Measurements from ENCODE around the gene SLC52A1. TPM values are rescaled to one million over a fixed set of nuclear protein-coding genes. Genes with fewer than 3 reads are reported as not detected.

SLC52A1 gene
- total and polyA plus RNA-seq, 10 of the 15 experiments (the other 5 are each of a cell fraction or from before 2014, with no cell fraction given) = 0.04 to 0.11 TPM; not detected in 8

GRCh38 chr17:5043524-5043923, 8.3 kb upstream of the SLC52A1 start:
- FAIRE-seq (no peak), ATAC-seq (no peak), DNase-seq (ENCODE audit: low read depth, low spot score) (no peak)
- in situ Hi-C loops (cut with MboI) (no loop called here), intact Hi-C loops (cut with micrococcal nuclease; ENCODE audit: unreplicated experiment) (no loop called here)
- ChIA-PET POLR2A (interaction anchor here (0.6 kb wide), 1 partner anchor 8 kb away, joined by 4 read pairs; the partner anchor contains the start of gene SLC52A1), RAD21 (ENCODE audit: unreplicated experiment) (no interaction called here), CTCF (interaction anchor here (0.7 to 1.5 kb wide), 2 partner anchors 63 to 140 kb away, joined by 3 read pairs; partner anchors contain the start of gene CHRNE), SMC1A (ENCODE audit: uncharacterized antibody, unreplicated experiment) (interaction anchor here (1.9 kb wide), 1 partner anchor 26 kb away, joined by 4 read pairs; no protein-coding TSS in a partner anchor)
- H3K9ac ChIP-seq (ENCODE audit: control insufficient read depth, insufficient read depth, low read length) = no peak overlapping the region
- no peak overlapping the region for H3K4me2 ChIP-seq (ENCODE audit: control insufficient read depth, insufficient read depth)
- BruUV-seq (replicated peaks) = no TSS peak
- no peak overlapping the region for H3K4me3 ChIP-seq
- H3K27ac ChIP-seq (ENCODE audit: control insufficient read depth, insufficient read depth) = no peak overlapping the region
- no peaks in the 10 kb centered on the region for H3K27me3 ChIP-seq (replicated peaks in 1 of 2; ENCODE audit: control insufficient read depth in 2 of 2, insufficient read depth in 2 of 2, low read length in 1 of 2)
- H3K9me3 ChIP-seq (replicated peaks; ENCODE audit: control insufficient read depth, insufficient read depth, low read length) = no peaks in the 10 kb centered on the region
- no peak for TF ChIP-seq FOXM1 (IDR thresholded peaks at IDR 0.05; ENCODE audit: low read depth, low read length)
- no peak for TF ChIP-seq RELB (IDR thresholded peaks at IDR 0.05; ENCODE audit: low read depth)
- TF ChIP-seq ZNF274 (IDR thresholded peaks at IDR 0.05; ENCODE audit: insufficient read depth, insufficient read length) = no peak
- no peak for TF ChIP-seq RCOR1 (conservative IDR thresholded peaks at IDR 0.05; ENCODE audit: low read depth, low read length)
- TF ChIP-seq SREBF1 (IDR thresholded peaks at IDR 0.05; ENCODE audit: low read length) = no peak
- TF ChIP-seq BRCA1 (IDR thresholded peaks at IDR 0.05; ENCODE audit: low read depth, low read length) = no peak
- no peak for TF ChIP-seq HDAC2 (IDR thresholded peaks at IDR 0.05)
- TF ChIP-seq HDGF (IDR thresholded peaks at IDR 0.05) = no peak
- no peak for TF ChIP-seq ZBTB4 (CRISPR knock-in tag; IDR thresholded peaks at IDR 0.05)
- no peak for TF ChIP-seq MTA3 (IDR thresholded peaks at IDR 0.05; ENCODE audit: borderline replicate concordance, low read length)
- no peaks in the 10 kb centered on the region for H3K79me2 ChIP-seq (ENCODE audit: control insufficient read depth, insufficient read depth, low read length)
- no peaks in the 10 kb centered on the region for H3K36me3 ChIP-seq (ENCODE audit: control insufficient read depth in 2 of 2, insufficient read depth in 2 of 2, low read length in 1 of 2)
- H2AFZ ChIP-seq (ENCODE audit: control insufficient read depth, low read depth, low read length) = no peak overlapping the region
- peaks cover under 1% of the 10 kb centered on the region for H3K4me1 ChIP-seq (ENCODE audit: control insufficient read depth, insufficient read depth, low read length)
- no peaks in the 10 kb centered on the region for H4K20me1 ChIP-seq (ENCODE audit: control insufficient read depth, insufficient read depth)
- 100% methylated on average over 1 of the region's 1 CpG for WGBS (ENCODE audit: insufficient coverage, insufficient replicate concordance, low lambda C conversion rate, missing lambda C conversion rate)
